Measurements from ENCODE around the gene SIK3. TPM values are rescaled to one million over a fixed set of nuclear protein-coding genes. Genes with fewer than 3 reads are reported as not detected.
A peak's percentile ranks its signal among the peaks of the same experiment; 100 is the strongest.

Gene SIK3
- total and polyA plus RNA-seq, 2 experiments from 2014 or later = 29.1 to 58.5 TPM

DNA sequence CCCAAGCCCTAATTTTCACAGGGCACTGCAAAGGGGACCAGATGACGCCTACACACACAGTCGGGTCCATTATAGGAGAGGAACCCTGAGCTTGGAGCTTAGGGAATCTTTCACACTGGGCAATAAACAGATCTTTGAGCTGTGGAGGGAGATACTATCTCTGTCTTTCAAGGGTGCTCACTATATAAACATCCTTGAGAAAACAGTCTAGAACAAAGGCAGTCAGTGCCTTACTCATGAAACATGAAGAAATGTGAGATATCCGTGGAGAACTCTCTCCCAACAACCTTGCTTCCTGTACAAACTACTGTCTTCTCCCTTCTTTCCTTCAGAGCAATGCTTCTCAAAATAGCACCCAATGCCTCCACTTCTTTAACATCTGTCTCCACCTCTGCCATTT is 151.8 kb downstream of the SIK3 start:
- Histone ChIP-seq H3K27me3 (no peaks in the 10 kb centered on the region), H3K4me1 (ENCODE audit: low read depth) (no peaks in the 10 kb centered on the region), H3K9me3 (ENCODE audit: low read depth) (no peaks in the 10 kb centered on the region), H3K36me3 (peaks cover 8% of the 10 kb centered on the region), H3K4me3 (no peak overlapping the region), H3K27ac (no peak overlapping the region)
- DNase-seq (ENCODE audit: low read depth in 1 of 2, low spot score in 1 of 2) = peak in 1 of 2 donors; percentile 17
- TF ChIP-seq, protein P1, sequence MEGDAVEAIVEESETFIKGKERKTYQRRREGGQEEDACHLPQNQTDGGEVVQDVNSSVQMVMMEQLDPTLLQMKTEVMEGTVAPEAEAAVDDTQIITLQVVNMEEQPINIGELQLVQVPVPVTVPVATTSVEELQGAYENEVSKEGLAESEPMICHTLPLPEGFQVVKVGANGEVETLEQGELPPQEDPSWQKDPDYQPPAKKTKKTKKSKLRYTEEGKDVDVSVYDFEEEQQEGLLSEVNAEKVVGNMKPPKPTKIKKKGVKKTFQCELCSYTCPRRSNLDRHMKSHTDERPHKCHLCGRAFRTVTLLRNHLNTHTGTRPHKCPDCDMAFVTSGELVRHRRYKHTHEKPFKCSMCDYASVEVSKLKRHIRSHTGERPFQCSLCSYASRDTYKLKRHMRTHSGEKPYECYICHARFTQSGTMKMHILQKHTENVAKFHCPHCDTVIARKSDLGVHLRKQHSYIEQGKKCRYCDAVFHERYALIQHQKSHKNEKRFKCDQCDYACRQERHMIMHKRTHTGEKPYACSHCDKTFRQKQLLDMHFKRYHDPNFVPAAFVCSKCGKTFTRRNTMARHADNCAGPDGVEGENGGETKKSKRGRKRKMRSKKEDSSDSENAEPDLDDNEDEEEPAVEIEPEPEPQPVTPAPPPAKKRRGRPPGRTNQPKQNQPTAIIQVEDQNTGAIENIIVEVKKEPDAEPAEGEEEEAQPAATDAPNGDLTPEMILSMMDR (IDR thresholded peaks at IDR 0.05; ENCODE audit: low read depth, low read length) = no peak

DNA sequence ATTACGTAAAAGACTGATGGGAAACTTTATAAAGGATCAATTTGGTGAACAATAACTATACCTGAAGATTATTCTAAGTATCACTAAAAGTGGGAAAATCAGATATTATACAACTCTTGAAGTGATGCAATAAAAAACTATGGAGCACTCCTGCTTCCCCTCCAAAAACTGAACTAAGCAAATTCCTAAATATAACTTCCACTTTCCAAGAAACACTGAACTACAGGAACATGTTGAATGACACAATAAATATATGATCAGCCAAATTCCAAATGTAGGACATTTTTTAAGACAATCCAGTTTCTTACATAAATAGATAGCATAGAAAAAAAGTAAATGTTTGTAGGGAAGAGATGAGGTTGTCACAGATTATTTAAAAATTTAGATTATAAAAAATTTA is 158.7 kb downstream of the SIK3 start:
- H3K27ac ChIP-seq = no peak overlapping the region
- no peaks in the 10 kb centered on the region for H3K4me1 ChIP-seq (ENCODE audit: low read depth)
- no peaks in the 10 kb centered on the region for H3K27me3 ChIP-seq
- H3K36me3 ChIP-seq = no peaks in the 10 kb centered on the region
- no peaks in the 10 kb centered on the region for H3K9me3 ChIP-seq (ENCODE audit: low read depth)
- TF ChIP-seq, protein P1 (IDR thresholded peaks at IDR 0.05; ENCODE audit: low read depth, low read length) = no peak
- DNase-seq (ENCODE audit: low read depth in 1 of 2, low spot score in 1 of 2) = no peak
- H3K4me3 ChIP-seq = no peak overlapping the region

DNA sequence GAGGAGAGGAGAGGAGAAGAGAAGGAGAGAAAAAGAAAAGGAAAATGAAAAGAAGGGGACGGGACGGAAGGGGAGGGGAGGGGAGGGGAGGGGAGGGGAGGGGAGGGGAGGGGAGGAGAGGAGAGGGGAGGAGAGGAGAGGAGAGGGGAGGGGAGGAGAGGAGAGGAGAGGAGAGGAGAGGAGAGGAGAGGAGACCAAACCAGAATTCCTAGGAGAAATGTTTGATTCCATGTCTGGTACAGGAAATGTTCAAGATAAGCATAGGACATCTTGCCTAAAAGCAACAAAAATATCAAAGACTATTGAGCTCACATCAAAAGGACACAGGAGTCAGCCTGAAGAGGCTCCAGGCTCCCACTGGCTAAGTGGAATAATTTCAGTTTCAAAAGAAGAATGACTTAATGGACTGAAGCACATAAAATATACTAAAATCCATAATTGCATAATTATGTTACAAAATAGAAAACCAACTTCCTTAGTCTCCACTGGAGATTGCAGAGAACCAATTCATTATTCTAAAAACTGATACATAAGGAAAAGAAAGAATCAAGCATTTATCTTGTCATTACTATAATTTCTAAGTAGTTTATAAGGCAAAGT is 159.7 kb downstream of the SIK3 start:
- no peaks in the 10 kb centered on the region for H3K36me3 ChIP-seq
- peak in 1 of 2 donors; percentile 28 for DNase-seq (ENCODE audit: low read depth in 1 of 2, low spot score in 1 of 2)
- H3K27me3 ChIP-seq = no peaks in the 10 kb centered on the region
- H3K4me3 ChIP-seq = no peak overlapping the region
- H3K27ac ChIP-seq = no peak overlapping the region
- no peaks in the 10 kb centered on the region for H3K9me3 ChIP-seq (ENCODE audit: low read depth)
- TF ChIP-seq, protein P1 (IDR thresholded peaks at IDR 0.05; ENCODE audit: low read depth, low read length) = no peak
- H3K4me1 ChIP-seq (ENCODE audit: low read depth) = no peaks in the 10 kb centered on the region

DNA sequence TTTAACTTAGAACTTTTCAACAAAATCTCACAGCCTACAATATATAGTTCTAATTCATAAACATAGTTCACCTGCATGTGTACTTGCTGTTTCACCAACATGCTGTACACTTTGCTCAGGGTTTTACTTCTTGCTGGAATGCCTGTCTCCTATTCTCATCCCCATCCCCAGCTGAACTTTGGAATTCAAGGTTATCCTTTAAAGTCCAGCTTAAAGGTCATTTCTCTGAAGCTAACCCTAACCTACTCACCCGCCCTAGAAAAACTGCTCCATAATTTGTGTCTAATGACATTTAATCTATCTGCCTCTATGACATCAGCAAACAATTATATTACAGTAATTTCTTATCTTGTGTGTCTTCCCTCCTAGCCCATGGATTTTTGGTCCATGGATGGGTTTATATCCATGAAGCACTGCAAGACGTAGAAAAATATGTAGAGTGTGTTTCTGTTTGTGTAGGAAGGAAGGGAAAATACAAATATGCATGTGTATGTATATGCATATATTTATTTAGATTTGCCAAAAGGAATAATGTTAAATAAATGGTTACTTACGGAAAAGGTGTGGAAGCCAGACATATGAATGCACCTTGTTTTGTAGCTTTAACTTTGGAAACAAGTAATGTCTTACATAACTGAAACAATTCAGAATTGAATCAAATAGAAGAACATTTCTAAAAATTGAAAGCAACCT is 161.3 kb downstream of the SIK3 start:
- no peak overlapping the region for H3K4me3 ChIP-seq
- no peaks in the 10 kb centered on the region for H3K4me1 ChIP-seq (ENCODE audit: low read depth)
- H3K27ac ChIP-seq = no peak overlapping the region
- TF ChIP-seq, protein P1 (IDR thresholded peaks at IDR 0.05; ENCODE audit: low read depth, low read length) = no peak
- no peaks in the 10 kb centered on the region for H3K36me3 ChIP-seq
- H3K9me3 ChIP-seq (ENCODE audit: low read depth) = no peaks in the 10 kb centered on the region
- no peaks in the 10 kb centered on the region for H3K27me3 ChIP-seq
- no peak for DNase-seq (ENCODE audit: low read depth in 1 of 2, low spot score in 1 of 2)

DNA sequence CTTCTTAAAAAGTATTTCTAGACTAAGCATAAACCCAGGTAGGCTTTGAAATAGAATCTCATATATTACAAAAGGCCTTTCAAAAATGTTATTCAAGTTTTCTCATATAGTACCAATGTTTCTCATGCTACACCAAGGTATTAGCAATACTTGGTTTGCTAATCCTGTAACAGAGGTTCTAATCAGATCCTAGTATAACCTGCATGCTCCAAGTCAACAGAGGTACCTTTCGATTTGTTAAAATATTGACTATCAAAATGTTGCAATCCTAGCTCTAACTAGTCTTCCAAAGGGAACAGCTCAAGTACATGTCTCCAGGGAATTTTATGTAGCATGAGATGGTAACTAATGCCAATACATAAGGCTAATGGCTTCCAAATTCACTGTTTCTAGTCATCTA is 162.7 kb downstream of the SIK3 start:
- TF ChIP-seq, protein P1 (IDR thresholded peaks at IDR 0.05; ENCODE audit: low read depth, low read length) = no peak
- Histone ChIP-seq H3K9me3 (ENCODE audit: low read depth) (no peaks in the 10 kb centered on the region), H3K4me1 (ENCODE audit: low read depth) (peaks cover 1% of the 10 kb centered on the region), H3K4me3 (no peak overlapping the region), H3K27me3 (no peaks in the 10 kb centered on the region), H3K27ac (no peak overlapping the region), H3K36me3 (no peaks in the 10 kb centered on the region)
- no peak for DNase-seq (ENCODE audit: low read depth in 1 of 2, low spot score in 1 of 2)

Measured in cardiac muscle cell (in vitro differentiated cells and primary cell).